WTC11 (cell line): ENCODE data around the gene XKR7. TPM values are rescaled to one million over a fixed set of nuclear protein-coding genes. Genes with fewer than 3 reads are reported as not detected.

Experiments used
- ATAC-seq: fragments of 200-7000 bp; cut with Tn5 transposase; 2 replicates; pipeline ENCODE4 v1.10.0; 2021; ENCODE audit warnings: mild to moderate bottlenecking, moderate library complexity
- CTCF ChIA-PET: fragments of 300-600 bp; sonication (Branson Sonifier 250); formaldehyde crosslinking; loops from one replicate; lab custom pipeline; 2021; ENCODE audit warnings: antibody characterized with exemption; lab: Charles Lee
- POLR2A ChIA-PET: fragments of 350-600 bp; sonication (Branson Sonifier 250); formaldehyde crosslinking; loops from one replicate; lab custom pipeline; 2021; ENCODE audit warnings: antibody characterized with exemption; lab: Charles Lee
- DNase-seq: peaks from one replicate; pipeline ENCODE4 v3.0.0; 2021; ENCODE audit warnings: low spot score
- H3K27ac Mint-ChIP-seq: 2 replicates; pipeline ENCODE4 v1.8.0; 2021; ENCODE audit warnings: mixed read lengths
- H3K27me3 Mint-ChIP-seq: 2 replicates; pipeline ENCODE4 v1.8.0; 2021; ENCODE audit warnings: low read depth, mild to moderate bottlenecking, moderate library complexity, mixed read lengths
- H3K36me3 Mint-ChIP-seq: 2 replicates; pipeline ENCODE4 v1.8.0; 2021; ENCODE audit warnings: mixed read lengths
- H3K4me1 Mint-ChIP-seq: 2 replicates; pipeline ENCODE4 v1.8.0; 2022; ENCODE audit warnings: mixed read lengths
- H3K4me3 Mint-ChIP-seq: 2 replicates; pipeline ENCODE4 v1.8.0; 2021; ENCODE audit warnings: mild to moderate bottlenecking, moderate library complexity, mixed read lengths
- H3K9me3 Mint-ChIP-seq: 2 replicates; pipeline ENCODE4 v1.8.0; 2021; ENCODE audit warnings: mixed read lengths
- CBFB ChIP-seq: sonication (generic); formaldehyde crosslinking; IDR thresholded peaks from 2 replicates; pipeline ENCODE4 v1.8.1; 2022; ENCODE audit warnings: mild to moderate bottlenecking, low read depth, missing genetic modification reagents
- EMX1 ChIP-seq: fragments of 250-450 bp; sonication (Bioruptor Pico); IDR thresholded peaks from 2 replicates; pipeline ENCODE4 v1.8.0; 2021; ENCODE audit warnings: mild to moderate bottlenecking
- GABPB1 ChIP-seq: sonication (generic); formaldehyde crosslinking; IDR thresholded peaks from 2 replicates; pipeline ENCODE4 v1.8.1; 2023; ENCODE audit warnings: mild to moderate bottlenecking, missing genetic modification reagents
- JUN ChIP-seq: sonication (generic); formaldehyde crosslinking; IDR thresholded peaks from 2 replicates; pipeline ENCODE4 v1.8.0; 2023; ENCODE audit warnings: mild to moderate bottlenecking, missing genetic modification reagents
- PRDM15 ChIP-seq: sonication (generic); formaldehyde crosslinking; IDR thresholded peaks from 2 replicates; pipeline ENCODE4 v1.8.0; 2022; ENCODE audit warnings: missing genetic modification reagents
- RELA ChIP-seq: sonication (generic); formaldehyde crosslinking; IDR thresholded peaks from 2 replicates; pipeline ENCODE4 v1.8.1; 2022; ENCODE audit warnings: missing genetic modification reagents, mild to moderate bottlenecking, borderline replicate concordance
- SOX15 ChIP-seq: fragments of 250-450 bp; sonication (Bioruptor Pico); IDR thresholded peaks from 2 replicates; pipeline ENCODE4 v1.9.0; 2021; ENCODE audit warnings: mild to moderate bottlenecking
- ZBTB21 ChIP-seq: sonication (generic); formaldehyde crosslinking; IDR thresholded peaks from 2 replicates; pipeline ENCODE4 v1.8.1; 2023; ENCODE audit warnings: mild to moderate bottlenecking, missing genetic modification reagents, borderline replicate concordance
- ZNF281 ChIP-seq: sonication (generic); formaldehyde crosslinking; IDR thresholded peaks from 2 replicates; pipeline ENCODE4 v1.8.0; 2023; ENCODE audit warnings: mild to moderate bottlenecking, missing genetic modification reagents
- total RNA-seq: library from RNA; stranded (reverse); gene quantifications from 3 replicates; pipeline ENCODE4 v1.2.3, GENCODE V29; 2021
- TF ChIP-seq, protein P1 (sequence below): sonication (generic); formaldehyde crosslinking; IDR thresholded peaks from 2 replicates; pipeline ENCODE4 v1.8.1; 2023; ENCODE audit warnings: mild to moderate bottlenecking, missing genetic modification reagents, moderate library complexity
- TF ChIP-seq, protein P2 (sequence below): fragments of 250-450 bp; sonication (Bioruptor Pico); IDR thresholded peaks from 2 replicates; pipeline ENCODE4 v1.9.0; 2021; ENCODE audit warnings: mild to moderate bottlenecking
- TF ChIP-seq, protein P3 (sequence below): sonication (generic); formaldehyde crosslinking; IDR thresholded peaks from 2 replicates; pipeline ENCODE4 v1.8.0; 2022; ENCODE audit warnings: mild to moderate bottlenecking, missing genetic modification reagents
- TF ChIP-seq, protein P4 (sequence below): sonication (generic); formaldehyde crosslinking; IDR thresholded peaks from 2 replicates; pipeline ENCODE4 v1.8.0; 2022; ENCODE audit warnings: mild to moderate bottlenecking, missing genetic modification reagents
- TF ChIP-seq, protein P5 (sequence below): sonication (generic); formaldehyde crosslinking; IDR thresholded peaks from 2 replicates; pipeline ENCODE4 v1.8.1; 2023; ENCODE audit warnings: mild to moderate bottlenecking, missing genetic modification reagents
- TF ChIP-seq, protein P6 (sequence below): sonication (generic); formaldehyde crosslinking; IDR thresholded peaks from 2 replicates; pipeline ENCODE4 v1.8.1; 2023; ENCODE audit warnings: mild to moderate bottlenecking, missing genetic modification reagents
- TF ChIP-seq, protein P7 (sequence below): fragments of 250-450 bp; sonication (Bioruptor Pico); IDR thresholded peaks from 2 replicates; pipeline ENCODE4 v1.9.0; 2021; ENCODE audit warnings: mild to moderate bottlenecking, borderline replicate concordance

Gene XKR7
- total RNA-seq, 1 experiment from 2014 or later: 2.5 TPM

- no peak for TF ChIP-seq ZNF281 (CRISPR knock-in tag)
- TF ChIP-seq, protein P1, sequence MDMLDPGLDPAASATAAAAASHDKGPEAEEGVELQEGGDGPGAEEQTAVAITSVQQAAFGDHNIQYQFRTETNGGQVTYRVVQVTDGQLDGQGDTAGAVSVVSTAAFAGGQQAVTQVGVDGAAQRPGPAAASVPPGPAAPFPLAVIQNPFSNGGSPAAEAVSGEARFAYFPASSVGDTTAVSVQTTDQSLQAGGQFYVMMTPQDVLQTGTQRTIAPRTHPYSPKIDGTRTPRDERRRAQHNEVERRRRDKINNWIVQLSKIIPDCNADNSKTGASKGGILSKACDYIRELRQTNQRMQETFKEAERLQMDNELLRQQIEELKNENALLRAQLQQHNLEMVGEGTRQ (CRISPR knock-in tag): no peak
- TF ChIP-seq, protein P2, sequence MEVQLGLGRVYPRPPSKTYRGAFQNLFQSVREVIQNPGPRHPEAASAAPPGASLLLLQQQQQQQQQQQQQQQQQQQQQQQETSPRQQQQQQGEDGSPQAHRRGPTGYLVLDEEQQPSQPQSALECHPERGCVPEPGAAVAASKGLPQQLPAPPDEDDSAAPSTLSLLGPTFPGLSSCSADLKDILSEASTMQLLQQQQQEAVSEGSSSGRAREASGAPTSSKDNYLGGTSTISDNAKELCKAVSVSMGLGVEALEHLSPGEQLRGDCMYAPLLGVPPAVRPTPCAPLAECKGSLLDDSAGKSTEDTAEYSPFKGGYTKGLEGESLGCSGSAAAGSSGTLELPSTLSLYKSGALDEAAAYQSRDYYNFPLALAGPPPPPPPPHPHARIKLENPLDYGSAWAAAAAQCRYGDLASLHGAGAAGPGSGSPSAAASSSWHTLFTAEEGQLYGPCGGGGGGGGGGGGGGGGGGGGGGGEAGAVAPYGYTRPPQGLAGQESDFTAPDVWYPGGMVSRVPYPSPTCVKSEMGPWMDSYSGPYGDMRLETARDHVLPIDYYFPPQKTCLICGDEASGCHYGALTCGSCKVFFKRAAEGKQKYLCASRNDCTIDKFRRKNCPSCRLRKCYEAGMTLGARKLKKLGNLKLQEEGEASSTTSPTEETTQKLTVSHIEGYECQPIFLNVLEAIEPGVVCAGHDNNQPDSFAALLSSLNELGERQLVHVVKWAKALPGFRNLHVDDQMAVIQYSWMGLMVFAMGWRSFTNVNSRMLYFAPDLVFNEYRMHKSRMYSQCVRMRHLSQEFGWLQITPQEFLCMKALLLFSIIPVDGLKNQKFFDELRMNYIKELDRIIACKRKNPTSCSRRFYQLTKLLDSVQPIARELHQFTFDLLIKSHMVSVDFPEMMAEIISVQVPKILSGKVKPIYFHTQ (CRISPR knock-in tag): no peak
- TF ChIP-seq, protein P3, sequence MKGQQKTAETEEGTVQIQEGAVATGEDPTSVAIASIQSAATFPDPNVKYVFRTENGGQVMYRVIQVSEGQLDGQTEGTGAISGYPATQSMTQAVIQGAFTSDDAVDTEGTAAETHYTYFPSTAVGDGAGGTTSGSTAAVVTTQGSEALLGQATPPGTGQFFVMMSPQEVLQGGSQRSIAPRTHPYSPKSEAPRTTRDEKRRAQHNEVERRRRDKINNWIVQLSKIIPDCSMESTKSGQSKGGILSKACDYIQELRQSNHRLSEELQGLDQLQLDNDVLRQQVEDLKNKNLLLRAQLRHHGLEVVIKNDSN: no peak
- TF ChIP-seq, protein P4, sequence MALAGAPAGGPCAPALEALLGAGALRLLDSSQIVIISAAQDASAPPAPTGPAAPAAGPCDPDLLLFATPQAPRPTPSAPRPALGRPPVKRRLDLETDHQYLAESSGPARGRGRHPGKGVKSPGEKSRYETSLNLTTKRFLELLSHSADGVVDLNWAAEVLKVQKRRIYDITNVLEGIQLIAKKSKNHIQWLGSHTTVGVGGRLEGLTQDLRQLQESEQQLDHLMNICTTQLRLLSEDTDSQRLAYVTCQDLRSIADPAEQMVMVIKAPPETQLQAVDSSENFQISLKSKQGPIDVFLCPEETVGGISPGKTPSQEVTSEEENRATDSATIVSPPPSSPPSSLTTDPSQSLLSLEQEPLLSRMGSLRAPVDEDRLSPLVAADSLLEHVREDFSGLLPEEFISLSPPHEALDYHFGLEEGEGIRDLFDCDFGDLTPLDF: no peak
- TF ChIP-seq RELA (CRISPR knock-in tag): no peak
- TF ChIP-seq, protein P5, sequence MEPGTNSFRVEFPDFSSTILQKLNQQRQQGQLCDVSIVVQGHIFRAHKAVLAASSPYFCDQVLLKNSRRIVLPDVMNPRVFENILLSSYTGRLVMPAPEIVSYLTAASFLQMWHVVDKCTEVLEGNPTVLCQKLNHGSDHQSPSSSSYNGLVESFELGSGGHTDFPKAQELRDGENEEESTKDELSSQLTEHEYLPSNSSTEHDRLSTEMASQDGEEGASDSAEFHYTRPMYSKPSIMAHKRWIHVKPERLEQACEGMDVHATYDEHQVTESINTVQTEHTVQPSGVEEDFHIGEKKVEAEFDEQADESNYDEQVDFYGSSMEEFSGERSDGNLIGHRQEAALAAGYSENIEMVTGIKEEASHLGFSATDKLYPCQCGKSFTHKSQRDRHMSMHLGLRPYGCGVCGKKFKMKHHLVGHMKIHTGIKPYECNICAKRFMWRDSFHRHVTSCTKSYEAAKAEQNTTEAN (CRISPR knock-in tag): no peak
Measured at GRCh38 chr20:31991339-31991705, 23.4 kb downstream of the XKR7 start (continued).

GRCh38 chr20:31992086-31992485, 24.1 kb downstream of the XKR7 start:
- CTCF ChIA-PET: interaction anchor here (1.7 kb wide), 1 partner anchor 26 kb away, joined by 4 read pairs; no protein-coding TSS in a partner anchor
- POLR2A ChIA-PET: no interaction called here
- Mint-ChIP-seq H3K36me3 (no peaks in the 10 kb centered on the region), H3K4me1 (peaks cover 9% of the 10 kb centered on the region), H3K27me3 (peaks cover 51% of the 10 kb centered on the region), H3K27ac (no peak overlapping the region), H3K4me3 (no peak overlapping the region), H3K9me3 (no peaks in the 10 kb centered on the region)
- no peak for TF ChIP-seq CBFB (CRISPR knock-in tag)
- no peak for TF ChIP-seq GABPB1 (CRISPR knock-in tag)
- TF ChIP-seq JUN (CRISPR knock-in tag): no peak
- no peak for TF ChIP-seq EMX1 (CRISPR knock-in tag)
- no peak for TF ChIP-seq PRDM15 (CRISPR knock-in tag)
- TF ChIP-seq, protein P6, sequence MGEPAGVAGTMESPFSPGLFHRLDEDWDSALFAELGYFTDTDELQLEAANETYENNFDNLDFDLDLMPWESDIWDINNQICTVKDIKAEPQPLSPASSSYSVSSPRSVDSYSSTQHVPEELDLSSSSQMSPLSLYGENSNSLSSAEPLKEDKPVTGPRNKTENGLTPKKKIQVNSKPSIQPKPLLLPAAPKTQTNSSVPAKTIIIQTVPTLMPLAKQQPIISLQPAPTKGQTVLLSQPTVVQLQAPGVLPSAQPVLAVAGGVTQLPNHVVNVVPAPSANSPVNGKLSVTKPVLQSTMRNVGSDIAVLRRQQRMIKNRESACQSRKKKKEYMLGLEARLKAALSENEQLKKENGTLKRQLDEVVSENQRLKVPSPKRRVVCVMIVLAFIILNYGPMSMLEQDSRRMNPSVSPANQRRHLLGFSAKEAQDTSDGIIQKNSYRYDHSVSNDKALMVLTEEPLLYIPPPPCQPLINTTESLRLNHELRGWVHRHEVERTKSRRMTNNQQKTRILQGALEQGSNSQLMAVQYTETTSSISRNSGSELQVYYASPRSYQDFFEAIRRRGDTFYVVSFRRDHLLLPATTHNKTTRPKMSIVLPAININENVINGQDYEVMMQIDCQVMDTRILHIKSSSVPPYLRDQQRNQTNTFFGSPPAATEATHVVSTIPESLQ (CRISPR knock-in tag): no peak
- no peak for TF ChIP-seq SOX15 (CRISPR knock-in tag)
- TF ChIP-seq, protein P7, sequence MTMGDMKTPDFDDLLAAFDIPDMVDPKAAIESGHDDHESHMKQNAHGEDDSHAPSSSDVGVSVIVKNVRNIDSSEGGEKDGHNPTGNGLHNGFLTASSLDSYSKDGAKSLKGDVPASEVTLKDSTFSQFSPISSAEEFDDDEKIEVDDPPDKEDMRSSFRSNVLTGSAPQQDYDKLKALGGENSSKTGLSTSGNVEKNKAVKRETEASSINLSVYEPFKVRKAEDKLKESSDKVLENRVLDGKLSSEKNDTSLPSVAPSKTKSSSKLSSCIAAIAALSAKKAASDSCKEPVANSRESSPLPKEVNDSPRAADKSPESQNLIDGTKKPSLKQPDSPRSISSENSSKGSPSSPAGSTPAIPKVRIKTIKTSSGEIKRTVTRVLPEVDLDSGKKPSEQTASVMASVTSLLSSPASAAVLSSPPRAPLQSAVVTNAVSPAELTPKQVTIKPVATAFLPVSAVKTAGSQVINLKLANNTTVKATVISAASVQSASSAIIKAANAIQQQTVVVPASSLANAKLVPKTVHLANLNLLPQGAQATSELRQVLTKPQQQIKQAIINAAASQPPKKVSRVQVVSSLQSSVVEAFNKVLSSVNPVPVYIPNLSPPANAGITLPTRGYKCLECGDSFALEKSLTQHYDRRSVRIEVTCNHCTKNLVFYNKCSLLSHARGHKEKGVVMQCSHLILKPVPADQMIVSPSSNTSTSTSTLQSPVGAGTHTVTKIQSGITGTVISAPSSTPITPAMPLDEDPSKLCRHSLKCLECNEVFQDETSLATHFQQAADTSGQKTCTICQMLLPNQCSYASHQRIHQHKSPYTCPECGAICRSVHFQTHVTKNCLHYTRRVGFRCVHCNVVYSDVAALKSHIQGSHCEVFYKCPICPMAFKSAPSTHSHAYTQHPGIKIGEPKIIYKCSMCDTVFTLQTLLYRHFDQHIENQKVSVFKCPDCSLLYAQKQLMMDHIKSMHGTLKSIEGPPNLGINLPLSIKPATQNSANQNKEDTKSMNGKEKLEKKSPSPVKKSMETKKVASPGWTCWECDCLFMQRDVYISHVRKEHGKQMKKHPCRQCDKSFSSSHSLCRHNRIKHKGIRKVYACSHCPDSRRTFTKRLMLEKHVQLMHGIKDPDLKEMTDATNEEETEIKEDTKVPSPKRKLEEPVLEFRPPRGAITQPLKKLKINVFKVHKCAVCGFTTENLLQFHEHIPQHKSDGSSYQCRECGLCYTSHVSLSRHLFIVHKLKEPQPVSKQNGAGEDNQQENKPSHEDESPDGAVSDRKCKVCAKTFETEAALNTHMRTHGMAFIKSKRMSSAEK (CRISPR knock-in tag): no peak
- no peak for TF ChIP-seq ZBTB21 (CRISPR knock-in tag)
- DNase-seq (no peak), ATAC-seq (no peak)
